GM18517 (cell line): ENCODE results near the gene CPEB1.
"Not testable (repeated sequence)": the region's sequence is repeated elsewhere in the genome, so short reads cannot be mapped to it uniquely, and the experiment has no call there.

Source experiments
- ATAC-seq: cut with Tn5 transposase; IDR thresholded peaks from one replicate; pipeline ENCODE4 v1.9.1; 2021; ENCODE audit warnings: mild to moderate bottlenecking, moderate library complexity; ENCODE audit not compliant: unreplicated experiment

The CPEB1 gene

GRCh38 chr15:82548700-82549099 lies 98.5 kb downstream of the CPEB1 start:
- ATAC-seq, result no peak

- no peak for ATAC-seq
Observed at GRCh38 chr15:82545478-82545877, 101.7 kb downstream of the CPEB1 start.

- no peak for ATAC-seq
Observed at GRCh38 chr15:82545002-82545401, 102.2 kb downstream of the CPEB1 start.

DNA sequence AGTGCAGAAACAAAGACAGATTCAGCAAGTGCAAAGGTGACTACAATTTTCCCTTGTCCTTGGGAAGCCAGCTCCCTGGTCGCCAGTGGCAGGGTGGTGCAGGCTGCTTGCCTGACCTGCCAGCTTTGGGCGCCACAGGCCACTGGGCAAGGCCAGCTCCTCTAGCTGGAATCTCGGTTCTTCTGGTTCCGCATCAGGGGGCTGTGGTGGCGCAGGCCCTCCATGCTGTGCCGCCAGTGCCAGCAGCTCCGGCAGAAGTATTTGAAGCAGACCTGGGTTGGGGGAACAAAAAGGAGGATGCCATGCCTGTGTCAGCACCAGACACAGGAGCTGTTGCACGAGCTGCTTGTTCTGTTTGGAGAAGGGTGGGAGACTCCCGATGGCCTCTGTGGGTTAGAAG lies 102.7 kb downstream of the CPEB1 start:
- no peak for ATAC-seq

DNA sequence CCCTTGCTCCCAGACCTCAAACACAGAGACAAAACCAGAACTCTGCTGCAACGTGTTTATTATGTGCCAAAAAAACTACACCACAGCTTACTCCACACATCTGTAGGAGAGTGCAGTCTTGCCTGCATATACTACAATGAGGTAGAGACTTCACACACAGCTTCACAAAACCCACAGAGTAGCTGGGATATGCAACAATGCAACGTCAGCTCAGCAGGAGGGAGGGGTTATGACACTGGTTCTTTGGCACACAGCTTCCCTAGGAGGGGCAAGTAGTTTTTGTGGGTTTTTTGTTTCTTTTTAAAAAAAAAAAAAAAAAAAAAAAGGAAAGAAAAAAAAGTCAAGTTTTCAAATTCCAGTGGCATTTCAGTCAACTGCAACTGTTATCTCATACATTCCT lies 104.0 kb downstream of the CPEB1 start:
- ATAC-seq, result no peak

- no peak for ATAC-seq
Observed at GRCh38 chr15:82540984-82541431, 106.2 kb downstream of the CPEB1 start.

DNA sequence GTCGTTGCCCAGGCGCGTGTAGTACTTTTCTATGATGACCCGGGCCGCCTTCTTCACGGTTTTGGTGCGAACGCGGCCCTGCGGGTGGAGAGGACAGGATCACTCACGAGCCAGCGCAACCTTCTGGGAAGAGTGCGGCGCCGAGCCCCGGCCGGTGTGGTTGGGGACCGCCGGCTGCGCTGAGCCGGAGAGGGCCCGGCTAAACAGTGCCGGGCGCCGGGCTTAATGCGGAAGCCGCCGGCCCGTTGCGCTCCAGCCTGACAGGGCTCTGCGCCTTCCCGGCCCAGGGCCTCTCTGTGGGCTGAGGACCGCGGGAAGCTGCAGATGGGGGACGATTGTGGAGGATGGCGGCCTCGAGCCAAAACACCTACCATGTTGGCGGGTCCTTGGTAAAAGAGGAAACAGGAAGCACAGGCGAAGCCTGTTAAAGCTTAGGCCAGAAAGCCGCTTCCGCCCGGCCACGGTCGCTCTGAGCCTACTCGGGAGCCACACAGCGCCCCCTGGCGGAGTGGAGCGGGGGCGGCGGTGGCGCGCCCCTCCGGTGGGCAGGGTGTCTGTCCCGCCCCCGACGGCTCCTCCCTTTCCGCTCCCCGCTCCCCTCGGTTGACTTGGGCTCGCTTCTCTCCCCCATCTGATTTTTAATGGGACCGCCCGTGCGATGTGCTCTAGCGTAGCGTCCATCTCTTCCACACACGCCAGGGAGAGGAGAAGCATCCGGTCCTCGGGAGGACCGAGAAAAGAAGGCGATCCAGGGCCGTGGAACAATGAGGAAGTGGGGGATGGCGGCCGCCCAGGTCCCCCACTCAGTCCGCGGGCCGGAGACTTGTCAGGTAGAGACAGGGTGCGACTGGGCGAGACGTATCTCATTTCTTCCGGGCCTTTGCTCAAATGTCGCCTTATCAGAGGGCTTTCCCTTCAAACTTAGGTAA lies 106.8 kb downstream of the CPEB1 start, which contains the start of gene RPS17:
TSS of gene RPS17 (minus strand) at position 403 of the 929 bp plus-strand sequence. CDS start at position 374, 29 bp downstream.
- peak; percentile 85 for ATAC-seq

- no peak for ATAC-seq
Observed at GRCh38 chr15:82539691-82540054, 107.5 kb downstream of the CPEB1 start.

DNA sequence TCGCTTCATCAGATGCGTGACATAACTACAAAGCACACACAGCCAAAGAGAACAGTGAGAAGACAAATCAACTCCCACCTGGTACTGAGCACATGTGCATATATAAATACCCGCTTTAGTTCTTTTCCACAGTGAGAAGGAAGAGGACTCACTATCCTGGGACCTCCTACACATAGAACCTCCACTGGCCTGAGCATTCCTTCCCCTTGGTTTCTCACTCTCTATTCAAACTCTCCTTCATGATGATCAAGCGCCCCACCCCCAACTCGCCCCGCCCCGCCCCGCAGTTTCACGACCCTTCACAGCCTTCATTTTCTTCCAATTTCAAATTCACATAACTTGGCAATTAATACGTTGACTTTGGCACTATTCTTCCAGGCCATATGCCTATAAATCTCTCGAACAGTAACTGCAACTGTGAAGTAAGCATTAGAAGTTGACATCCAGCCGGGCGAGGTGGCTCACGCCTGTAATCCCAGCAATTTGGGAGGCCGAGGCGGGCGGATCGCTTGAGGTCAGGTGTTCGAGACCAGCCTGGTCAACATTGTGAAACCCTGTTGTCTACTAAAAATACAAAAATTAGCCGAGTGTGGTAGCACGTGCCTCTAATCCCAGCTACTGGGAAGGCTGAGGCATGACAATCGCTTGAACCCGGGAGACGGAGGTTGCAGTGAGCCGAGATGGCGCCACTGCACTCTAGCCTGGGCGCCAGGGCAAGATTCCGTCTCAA lies 108.0 kb downstream of the CPEB1 start:
- ATAC-seq, result no peak

GRCh38 chr15:82537351-82537908 lies 109.7 kb downstream of the CPEB1 start:
- ATAC-seq, result no peak

DNA sequence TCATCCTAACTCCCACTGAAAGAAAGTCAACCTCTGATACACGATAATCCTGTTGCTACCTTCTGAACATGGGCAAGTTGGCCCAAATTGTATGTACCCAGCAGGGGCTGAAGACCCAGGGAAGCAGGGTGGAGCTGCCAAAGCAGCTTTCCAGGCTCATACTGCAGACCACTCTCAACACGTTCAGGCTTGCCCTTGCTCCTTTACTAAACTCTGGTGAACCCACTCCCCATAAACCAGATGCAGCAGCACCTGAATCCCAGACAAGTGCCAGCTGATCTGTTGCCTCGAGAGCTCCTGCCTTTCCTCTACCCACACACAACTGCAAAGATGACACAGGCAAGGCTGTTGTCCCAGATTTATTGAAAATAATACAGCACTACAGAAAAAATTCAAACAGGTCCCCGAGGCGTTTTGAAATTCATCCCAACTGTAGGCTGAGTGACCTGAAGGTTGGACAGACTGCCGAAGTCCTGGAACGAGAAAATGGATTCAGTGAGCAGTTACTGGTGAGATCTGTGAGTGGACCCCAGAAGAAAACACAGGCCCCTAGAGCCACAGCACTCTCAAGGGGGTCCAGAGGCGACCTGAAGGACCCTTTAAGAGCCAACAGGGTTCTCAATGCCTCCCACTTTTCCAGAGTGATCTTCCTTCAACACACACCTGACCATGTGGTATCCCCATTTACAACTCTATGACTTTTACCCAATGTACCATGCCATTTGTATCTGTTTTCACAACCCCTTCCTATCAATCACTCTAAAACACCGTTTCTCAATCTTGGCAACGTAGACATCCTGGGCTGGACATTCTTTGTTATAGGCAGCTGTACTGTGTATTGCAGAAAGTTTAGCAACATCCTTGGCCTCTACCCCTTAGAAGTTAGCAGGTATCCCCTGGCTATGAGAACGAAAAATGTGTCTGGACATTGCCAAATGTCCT lies 110.5 kb downstream of the CPEB1 start:
- ATAC-seq, result no peak

DNA sequence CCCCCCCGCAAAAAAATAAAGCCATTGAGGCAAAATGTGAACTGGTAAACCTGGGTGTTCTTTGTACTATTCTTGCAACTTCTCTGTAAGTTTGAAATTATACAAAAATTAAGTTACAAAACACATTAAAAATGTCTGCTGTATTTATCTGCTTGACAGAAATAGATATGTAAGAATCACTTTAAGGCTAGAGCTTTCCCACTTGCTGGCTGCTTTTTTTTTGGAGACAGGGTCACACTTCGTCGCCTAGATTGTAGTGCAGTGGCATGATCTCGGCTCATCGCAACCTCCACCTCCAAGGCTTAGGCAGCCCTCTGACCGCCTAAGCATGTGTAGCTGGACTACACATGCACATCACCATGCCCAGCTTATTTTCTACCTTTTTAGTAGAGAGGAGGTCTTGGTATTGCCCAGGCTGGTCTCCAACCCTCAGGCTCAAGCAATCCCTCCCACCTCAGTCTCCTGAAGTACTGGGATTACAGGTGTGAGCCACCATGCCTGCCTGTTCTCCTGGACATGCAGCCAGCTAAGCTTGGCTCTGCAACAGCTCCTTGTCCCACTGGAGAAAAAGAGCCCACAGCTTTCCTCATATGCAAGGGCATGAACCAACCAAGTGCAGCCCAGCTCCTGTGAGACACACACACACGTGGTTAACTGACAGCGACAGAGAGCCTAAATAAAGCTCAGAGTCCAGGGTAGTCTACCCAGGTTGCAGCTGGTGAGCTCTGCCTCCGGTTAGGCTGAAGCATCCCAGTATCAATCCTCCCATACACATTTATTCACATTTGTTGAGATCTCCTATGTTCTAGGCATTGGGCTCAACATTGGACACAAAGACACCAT lies 111.4 kb downstream of the CPEB1 start:
- no peak for ATAC-seq

- not testable (repeated sequence) for ATAC-seq
Observed at GRCh38 chr15:82535151-82535550, 112.0 kb downstream of the CPEB1 start.

DNA sequence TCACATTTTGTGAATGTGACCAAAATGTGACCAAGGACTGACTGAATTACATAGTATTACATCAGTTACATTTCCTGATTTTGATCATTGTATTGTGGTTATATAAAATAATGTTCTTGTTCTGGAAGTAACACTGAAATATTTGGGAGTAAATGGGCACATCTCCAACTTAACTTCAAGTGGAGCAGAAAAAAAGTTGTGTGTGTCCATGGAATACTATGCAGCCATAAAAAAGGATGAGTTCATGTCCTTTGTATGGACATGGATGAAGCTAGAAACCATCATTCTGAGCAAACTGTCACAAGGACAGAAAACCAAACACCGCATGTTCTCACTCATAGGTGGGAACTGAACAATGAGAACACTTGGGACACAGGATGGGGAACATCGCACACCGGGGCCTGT lies 112.7 kb downstream of the CPEB1 start:
- ATAC-seq, result not testable (repeated sequence)

DNA sequence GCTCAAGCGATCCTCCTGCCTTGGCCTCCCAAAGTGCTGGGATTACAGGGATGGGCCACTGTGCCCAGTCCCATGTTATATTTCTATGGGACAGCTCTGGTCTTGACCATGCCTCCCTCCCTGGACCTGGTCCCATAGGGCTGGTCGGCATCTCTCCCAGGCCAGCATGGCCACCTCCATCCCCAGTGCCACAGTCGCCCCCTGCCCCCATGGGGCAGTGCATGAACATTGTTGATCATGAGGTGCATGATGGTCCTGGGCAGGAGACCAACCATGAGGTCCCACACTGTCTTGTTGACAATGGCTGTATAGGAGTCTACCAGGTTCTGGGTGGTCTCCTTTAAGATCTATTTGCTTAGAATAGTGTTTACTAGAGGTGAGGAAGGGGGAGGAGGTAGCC lies 113.4 kb downstream of the CPEB1 start:
- ATAC-seq, result no peak

DNA sequence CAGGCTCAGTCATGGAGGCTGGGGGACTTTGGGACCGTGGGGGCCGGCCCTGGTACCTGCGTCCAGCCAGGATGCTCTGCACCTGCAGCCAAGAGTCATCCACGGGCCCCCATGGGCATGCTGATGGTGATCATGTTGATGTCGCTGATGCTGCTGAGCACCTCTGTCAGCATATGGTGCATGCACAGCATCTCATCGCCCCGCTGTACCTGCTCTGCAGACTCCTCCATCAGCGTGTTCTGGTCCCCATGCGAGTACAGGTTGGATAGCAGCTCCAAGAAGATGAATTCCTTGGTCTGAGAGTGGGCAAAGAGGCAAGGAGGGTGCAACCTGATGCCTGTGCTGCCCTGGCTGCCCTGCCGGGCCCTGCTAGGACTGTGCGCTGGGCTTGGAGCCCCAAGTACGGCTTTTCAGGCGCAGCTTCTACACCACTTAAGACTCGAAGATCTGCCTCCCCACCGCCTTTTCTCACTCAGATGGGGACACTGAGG lies 114.1 kb downstream of the CPEB1 start:
- no peak for ATAC-seq

GRCh38 chr15:82532383-82532990 lies 114.7 kb downstream of the CPEB1 start:
- no peak for ATAC-seq

DNA sequence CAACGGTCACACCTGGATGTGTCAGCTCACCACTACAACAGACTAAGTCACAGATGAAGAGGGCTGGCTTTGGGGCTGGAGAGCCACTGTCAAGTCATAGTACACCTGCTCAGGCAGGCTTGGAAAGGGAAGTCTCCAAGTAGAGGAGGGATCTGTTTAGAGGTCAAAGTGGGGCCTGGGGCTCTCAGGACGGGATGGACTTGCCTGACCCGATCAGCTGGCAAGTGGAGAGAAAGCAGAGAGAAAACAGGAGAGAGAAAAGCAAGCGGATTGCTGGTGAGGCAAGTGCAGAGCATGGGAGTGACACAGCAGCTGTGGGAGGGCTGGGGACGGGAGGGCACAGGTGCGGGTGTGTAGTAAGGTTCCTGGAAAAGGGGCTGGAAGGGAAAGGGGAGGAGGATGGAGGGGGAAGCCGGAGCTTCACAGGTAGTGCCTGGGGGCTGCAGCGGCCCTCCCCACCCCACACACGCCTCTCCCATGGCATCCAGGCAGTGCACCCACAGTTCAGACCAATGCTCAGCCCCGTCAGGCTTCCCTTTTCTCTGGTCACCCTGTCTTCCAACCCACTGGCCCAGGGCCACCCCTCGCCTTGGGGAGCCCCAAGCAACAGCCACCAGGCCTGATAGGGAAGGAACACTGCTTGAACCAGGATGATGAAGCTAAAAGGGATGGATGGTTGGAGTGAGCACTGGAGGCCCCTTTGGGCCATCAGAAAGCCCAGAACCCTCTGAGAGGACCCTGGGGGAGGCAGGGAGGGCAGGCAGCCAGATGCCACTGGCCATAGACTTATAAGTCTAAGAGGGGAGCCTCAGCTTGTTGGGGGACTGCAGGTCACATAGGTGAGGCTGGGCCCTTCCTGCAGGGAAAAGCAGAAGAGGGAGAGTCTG lies 115.4 kb downstream of the CPEB1 start:
- ATAC-seq, result no peak
